AG09319 (cell line): ENCODE data around the gene ALKBH1.
"Not testable (repeated sequence)": the region's sequence is repeated elsewhere in the genome, so short reads cannot be mapped to it uniquely, and the experiment has no call there.

Experiments used
- DNase-seq: peaks from one replicate; pipeline ENCODE4 v3.0.0-alpha.2; 2010; ENCODE audit warnings: low read depth; ENCODE audit errors: extremely low read depth
- TF ChIP-seq, protein P1 (sequence below): IDR thresholded peaks from 2 replicates; pipeline ENCODE4 v1.5.1; 2011; ENCODE audit warnings: low read depth, mild to moderate bottlenecking, inconsistent platforms, low read length, moderate library complexity

Gene ALKBH1, protein sequence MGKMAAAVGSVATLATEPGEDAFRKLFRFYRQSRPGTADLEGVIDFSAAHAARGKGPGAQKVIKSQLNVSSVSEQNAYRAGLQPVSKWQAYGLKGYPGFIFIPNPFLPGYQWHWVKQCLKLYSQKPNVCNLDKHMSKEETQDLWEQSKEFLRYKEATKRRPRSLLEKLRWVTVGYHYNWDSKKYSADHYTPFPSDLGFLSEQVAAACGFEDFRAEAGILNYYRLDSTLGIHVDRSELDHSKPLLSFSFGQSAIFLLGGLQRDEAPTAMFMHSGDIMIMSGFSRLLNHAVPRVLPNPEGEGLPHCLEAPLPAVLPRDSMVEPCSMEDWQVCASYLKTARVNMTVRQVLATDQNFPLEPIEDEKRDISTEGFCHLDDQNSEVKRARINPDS

DNA sequence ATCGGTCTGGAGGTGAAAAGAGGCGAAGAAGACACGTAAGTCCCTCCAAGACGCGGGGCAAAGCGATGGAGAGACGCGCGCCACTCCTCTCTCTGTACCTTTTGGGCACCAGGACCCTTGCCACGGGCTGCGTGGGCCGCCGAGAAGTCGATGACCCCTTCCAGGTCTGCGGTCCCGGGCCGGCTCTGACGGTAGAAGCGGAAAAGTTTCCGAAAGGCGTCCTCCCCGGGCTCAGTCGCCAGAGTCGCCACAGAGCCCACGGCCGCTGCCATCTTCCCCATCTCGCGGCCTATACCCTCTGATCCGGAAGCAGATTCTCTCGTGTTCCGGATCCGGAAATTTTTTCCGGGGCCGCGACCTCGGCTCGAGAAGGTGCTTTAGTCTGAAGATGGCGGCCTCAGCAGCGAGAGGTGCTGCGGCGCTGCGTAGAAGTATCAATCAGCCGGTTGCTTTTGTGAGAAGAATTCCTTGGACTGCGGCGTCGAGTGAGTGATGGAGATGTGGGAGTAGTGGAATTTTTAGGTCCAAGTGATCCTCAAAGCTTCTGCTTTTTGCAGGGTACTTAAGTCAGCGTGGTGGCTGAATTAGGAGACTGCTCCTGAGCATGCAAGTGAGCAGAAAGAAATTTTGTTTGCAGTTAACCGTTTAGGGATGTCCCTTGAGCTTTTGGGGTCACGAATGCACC, at the start of gene ALKBH1, which contains the start of gene SLIRP:
Gene ALKBH1 (minus strand): TSS at position 300 of the 685 bp plus-strand sequence. CDS start 19 bp downstream, at position 281.
Gene SLIRP (plus strand): TSS at position 380 of the 685 bp plus-strand sequence. CDS start 9 bp downstream, at position 389.
- no peak for DNase-seq
- TF ChIP-seq, protein P1, sequence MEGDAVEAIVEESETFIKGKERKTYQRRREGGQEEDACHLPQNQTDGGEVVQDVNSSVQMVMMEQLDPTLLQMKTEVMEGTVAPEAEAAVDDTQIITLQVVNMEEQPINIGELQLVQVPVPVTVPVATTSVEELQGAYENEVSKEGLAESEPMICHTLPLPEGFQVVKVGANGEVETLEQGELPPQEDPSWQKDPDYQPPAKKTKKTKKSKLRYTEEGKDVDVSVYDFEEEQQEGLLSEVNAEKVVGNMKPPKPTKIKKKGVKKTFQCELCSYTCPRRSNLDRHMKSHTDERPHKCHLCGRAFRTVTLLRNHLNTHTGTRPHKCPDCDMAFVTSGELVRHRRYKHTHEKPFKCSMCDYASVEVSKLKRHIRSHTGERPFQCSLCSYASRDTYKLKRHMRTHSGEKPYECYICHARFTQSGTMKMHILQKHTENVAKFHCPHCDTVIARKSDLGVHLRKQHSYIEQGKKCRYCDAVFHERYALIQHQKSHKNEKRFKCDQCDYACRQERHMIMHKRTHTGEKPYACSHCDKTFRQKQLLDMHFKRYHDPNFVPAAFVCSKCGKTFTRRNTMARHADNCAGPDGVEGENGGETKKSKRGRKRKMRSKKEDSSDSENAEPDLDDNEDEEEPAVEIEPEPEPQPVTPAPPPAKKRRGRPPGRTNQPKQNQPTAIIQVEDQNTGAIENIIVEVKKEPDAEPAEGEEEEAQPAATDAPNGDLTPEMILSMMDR: no peak

DNA sequence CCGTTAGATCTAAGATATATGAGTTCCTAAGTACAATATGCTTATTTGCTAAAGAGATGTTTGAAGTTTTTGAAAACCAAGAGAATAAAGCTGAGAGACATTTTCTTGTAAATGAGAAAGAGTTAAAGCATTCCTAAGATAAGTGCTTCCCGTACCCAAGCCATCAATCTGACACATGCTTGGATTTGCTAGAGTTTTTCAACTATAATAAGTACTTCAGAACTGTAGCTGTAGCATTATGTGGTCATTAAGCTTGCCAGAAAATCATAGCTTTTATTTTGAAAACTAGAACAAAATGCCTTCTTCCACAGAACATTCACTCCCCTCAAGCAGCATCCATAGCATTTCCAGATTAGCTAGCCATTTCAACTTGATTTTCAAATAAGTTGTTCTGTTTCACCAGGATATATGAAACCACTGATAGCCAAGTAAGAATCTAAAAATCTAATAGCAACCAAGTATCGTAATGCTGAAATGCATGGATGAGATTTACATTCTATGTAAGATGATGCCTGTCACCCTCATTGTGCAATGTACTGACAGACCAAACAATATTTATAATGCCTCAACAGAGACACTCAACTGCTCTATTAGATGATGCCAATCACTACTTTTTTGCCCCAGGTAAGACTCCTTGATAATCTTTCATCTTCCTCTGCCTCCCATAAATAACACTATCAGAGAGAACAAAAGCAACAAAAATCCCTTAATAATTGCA, 45.1 kb upstream of the ALKBH1 start:
- TF ChIP-seq, protein P1: no peak
- DNase-seq: no peak

DNA sequence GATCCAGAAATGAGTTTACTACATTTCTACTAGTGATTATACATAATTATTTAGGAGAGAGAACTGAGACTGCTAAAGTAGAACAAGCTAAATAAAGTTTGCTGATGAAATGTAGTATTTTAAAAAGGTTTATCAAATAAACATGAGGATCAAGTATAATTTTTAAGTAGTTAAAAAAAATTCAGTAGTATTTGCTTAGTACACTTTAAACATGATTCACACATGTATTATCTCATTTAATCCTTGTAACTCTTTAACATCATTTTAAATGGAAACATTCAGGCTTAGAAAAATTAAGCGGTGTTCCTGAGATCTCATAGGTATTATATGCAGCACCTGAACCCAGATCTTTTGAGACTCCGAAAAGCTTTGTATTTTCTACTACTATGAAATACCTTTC, 44.4 kb upstream of the ALKBH1 start:
- TF ChIP-seq, protein P1: no peak

DNA sequence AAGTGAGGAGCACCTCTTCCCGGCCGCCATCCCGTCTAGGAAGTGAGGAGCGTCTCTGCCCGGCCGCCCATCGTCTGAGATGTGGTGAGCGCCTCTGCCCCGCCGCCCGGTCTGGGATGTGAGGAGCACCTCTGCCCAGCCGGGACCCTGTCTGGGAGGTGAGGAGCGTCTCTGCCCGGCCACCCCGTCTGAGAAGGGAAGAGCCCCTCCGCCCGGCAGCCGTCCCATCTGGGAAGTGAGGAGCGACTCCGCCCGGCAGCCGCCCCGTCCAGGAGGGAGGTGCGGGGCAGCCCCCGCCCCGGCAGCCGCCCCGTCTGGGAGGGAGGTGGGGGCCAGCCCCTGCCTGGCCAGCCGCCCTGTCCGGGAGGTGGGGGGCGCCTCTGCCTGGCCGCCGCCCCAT, 39.6 kb upstream of the ALKBH1 start:
- DNase-seq: not testable (repeated sequence)

More for the DNA sequence above, 44.4 kb upstream of the ALKBH1 start:
- DNase-seq: no peak

DNA sequence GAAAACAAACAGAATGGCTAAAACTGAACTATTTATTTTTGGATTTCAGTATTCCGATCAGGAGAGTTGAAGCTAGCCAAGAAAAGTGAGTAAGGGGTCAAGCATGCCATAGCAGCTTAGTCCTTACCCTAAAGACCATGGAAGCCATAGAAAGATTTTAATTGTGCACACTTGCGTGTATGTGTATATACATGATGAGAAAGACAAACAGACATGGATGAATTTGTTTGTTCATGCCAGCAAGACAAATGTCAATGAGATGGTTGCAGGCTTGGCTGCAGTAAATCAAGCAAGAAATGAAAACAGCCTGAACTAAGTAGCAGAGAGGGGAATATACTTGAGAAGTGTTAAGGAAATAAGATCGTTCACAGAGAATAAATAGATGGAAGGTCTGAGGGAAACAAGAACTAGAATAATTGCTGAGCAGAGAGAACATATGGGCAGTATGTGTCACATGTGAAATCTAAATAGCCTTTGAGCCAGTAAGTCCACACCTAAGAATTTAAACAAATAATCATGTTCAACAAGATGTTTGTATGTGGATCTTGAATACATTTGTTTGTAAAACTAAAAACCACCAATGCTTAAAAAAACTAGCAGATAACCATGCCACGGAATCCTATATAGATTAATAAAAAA, 38.4 kb upstream of the ALKBH1 start:
- TF ChIP-seq, protein P1: no peak

DNA sequence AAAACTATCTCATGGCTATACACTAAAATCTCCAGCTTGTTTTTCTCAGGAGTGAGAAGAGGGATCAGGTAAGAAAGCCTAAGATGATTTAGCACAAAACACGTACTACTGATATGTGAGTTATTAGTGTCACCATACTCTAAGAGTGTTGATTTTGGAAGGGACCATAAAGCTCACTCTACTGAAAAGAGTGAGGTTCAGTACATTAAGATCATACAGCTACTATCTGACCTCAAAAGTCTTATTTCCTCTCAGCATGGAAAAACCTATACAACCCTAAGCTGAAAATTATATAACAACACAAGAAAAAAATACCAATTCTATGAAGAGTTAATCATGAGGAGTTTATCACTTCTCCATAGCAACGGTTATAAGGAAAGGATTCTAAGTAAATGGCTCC, 33.6 kb upstream of the ALKBH1 start:
- DNase-seq: no peak
- TF ChIP-seq, protein P1: no peak

More for the DNA sequence above, 38.4 kb upstream of the ALKBH1 start:
- DNase-seq: no peak

DNA sequence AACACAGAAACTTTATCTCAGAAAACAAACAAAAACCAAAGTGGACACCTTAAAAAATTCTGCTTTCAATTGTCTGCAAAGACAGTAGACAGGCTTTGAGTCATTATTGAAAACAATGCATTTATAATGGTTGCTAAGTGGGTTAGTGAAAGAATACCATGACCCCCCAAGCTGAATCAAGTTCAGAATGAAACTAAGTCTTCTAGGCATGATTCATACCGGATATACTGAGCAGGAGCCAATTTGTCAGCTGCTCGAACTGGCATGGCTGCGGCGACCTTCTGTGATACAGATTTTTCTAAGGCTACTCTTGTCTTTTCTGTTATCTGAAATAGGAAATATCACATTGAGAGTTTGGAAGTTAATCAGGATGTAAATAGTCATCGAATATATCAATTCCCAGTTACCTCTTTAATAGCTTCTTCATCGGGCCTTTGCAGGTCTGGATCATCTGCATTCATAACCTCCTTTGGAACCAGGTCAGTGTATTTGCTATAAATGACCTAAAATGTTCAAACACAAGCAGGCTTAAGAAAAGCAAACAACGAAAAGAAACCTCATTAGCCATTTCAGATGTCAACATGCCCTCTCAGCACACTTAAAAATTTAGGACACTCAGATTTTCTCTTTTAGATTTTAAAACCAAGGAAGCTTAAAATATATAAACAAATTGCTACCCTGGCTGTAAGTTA, 30.9 kb upstream of the ALKBH1 start:
- TF ChIP-seq, protein P1: no peak
- DNase-seq: no peak
